Cerebellar nuclear complex (tissue), 1 donor: ENCODE results near the gene PEBP1.
A peak's percentile ranks its signal among the peaks of the same experiment; 100 is the strongest.

Experiments used
- DNase-seq, 2 experiments: peaks; one replicate each; lab custom pipeline; 2025; lab: John Stamatoyannopoulos, UW

Gene PEBP1

GRCh38 chr12:118136559-118137003, 657 bp downstream of the PEBP1 start:
- no peak for DNase-seq

GRCh38 chr12:118137148-118137678, 1.3 kb downstream of the PEBP1 start:
- DNase-seq, result no peak

- DNase-seq, result no peak
Measured at GRCh38 chr12:118140825-118141224, 4.9 kb downstream of the PEBP1 start.

- no peak for DNase-seq
Measured at GRCh38 chr12:118144499-118144898, 8.6 kb downstream of the PEBP1 start.

DNA sequence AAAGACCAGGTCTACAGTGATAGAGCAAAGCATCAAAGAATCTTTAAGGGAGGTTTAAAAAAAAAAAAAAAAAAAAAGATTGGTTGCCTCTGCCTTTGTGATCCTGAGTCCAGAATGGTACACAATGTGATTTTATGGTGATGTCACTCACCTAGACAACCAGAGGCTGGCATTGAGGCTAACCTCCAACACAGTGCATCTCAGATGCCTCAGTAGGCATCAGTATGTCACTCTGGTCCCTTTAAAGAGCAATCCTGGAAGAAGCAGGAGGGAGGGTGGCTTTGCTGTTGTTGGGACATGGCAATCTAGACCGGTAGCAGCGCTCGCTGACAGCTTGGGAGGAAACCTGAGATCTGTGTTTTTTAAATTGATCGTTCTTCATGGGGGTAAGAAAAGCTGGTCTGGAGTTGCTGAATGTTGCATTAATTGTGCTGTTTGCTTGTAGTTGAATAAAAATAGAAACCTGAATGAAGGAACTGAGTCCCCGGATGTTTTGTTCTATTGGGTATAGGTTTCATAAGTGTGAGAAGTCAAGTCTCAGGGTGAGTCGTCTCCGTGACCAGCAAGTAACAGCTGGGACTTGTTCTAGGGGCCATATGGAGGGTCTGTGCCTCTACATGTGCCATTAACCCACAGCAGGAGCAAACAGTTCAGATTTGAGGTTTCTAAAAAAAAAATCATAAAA, 9.3 kb downstream of the PEBP1 start:
- no peak for DNase-seq

DNA sequence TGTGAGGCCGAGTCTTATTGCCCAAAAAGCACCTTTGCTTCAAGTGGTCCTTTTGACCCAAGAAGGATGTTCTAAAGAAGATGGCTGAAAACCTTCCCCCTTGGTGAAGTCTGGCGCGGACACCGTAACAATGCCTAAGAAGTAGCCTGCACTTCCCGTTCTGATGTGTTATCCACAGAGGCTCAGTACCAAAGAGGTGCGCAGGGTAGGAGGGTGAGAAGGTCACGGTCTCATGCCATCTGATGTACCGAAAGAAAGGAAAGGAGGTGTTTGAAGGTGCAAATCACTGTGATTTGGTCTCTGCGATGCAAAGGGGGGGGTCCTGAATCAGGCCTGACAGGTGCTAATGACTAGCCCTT, 9.9 kb downstream of the PEBP1 start:
- no peak for DNase-seq

GRCh38 chr12:118148287-118148686, 12.4 kb downstream of the PEBP1 start:
- DNase-seq, result no peak

- DNase-seq, result no peak
Measured at GRCh38 chr12:118150625-118151024, 14.7 kb downstream of the PEBP1 start.

GRCh38 chr12:118151755-118152154, 15.8 kb downstream of the PEBP1 start:
- no peak for DNase-seq

DNA sequence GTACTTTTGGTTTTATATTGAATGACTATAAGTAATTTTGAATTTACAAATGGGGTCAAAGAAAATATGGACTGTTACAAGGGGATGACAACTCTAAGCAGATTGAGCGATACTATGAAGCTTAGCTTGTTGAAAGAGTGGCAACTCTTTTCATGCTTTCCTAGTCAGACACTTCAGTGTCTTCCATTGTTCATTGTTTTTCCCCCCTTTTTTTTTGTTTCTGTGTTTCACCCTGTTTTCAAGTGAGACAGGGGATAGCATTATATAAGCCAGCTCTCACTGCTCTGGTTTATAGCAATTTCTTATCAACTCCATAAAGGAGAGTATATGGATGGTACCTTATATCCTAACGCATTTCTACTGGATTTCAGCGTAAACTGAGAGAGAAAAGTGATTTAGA, 24.6 kb downstream of the PEBP1 start:
- DNase-seq, result no peak

DNA sequence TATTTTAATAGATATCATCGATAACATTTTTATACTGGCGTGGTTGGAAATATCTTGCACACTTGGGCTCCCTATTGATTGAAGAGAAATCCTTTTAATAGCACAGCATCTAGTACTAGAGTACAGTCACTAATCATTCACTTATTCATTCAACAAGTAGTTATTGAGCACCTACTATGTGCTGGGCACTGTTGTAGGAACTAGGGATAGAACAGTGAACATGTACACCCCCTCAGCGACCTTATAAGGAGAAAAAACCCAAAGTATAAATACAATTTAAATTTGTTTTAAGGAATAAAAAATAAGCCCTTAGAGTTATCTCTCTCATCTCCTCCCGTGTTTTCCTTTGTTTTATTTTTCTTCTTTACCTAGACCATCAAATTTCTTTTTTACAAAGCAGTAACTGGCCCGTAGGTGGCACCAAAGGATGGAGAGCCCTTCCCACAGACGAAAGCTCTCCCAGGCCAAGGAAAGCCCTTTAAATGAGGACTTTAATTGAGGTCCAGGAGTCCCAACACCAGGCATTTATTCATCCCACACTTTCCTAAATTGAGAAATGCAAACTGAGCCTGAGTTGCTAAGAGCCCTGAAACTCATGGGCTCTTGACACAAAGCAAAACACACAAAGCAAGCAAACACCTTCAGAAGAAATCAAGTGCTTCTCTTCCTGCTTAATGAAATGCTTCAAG, 29.0 kb downstream of the PEBP1 start:
- no peak for DNase-seq

- DNase-seq, result no peak
Measured at GRCh38 chr12:118166946-118167345, 31.0 kb downstream of the PEBP1 start.

GRCh38 chr12:118175823-118176447, 40.0 kb downstream of the PEBP1 start:
- DNase-seq, result no peak

GRCh38 chr12:118183155-118183554, 47.2 kb downstream of the PEBP1 start:
- no peak for DNase-seq

DNA sequence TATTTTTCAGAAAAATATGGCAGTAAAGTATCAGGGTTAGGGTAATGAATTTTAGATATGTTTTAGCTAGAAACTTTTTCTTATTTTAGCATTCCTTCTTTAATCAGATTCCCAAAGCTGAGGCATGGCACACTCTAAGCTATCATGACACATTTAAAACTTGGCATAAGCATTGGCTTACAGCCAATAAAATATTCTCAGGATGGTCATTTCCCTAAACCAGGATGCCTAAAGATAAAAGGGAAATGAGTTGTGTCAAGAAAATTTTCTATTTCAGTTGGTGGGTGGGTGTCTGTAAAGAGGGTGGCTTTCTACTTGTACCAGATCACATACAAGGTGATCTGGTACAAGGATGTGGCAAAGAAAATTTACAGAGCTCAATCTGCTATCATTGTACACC, 47.8 kb downstream of the PEBP1 start:
- DNase-seq, result no peak

DNA sequence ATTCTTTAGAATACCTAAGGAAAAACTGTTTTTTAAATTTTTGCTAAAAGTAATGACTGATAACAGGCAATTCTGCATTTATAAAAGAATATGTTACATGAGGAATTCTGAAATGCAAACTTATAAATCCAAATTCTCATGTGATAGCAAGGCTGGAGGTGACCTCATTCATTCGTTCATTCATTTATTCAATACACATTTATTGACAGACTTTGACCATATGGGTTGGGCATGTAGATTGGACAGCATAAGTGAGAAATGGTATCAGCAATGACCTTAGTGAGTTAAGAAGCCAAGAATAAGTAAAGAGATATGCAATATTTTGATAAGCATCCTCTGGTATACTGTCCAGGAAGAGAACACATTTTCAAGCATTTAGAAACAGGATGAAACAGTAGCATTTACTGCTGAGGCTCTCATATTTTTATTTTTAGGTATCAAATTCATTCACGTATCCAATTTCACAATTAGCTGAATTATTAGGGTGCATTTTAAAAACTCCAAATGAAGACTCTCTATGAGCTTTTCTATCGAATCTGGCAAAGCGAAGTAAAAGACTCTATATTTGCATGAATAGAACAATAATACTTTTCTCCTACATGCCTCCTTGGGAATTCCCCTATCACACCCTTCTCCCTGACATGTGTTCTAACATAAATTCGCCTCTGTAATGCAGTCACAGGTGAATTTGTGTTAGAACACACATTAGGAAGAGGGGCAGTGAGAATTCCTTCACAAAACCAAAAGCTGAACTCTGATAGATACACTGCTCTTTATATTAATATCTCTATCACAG, 49.9 kb downstream of the PEBP1 start:
- DNase-seq, result no peak

- DNase-seq, result no peak
Measured at GRCh38 chr12:118187751-118188435, 52.0 kb downstream of the PEBP1 start.

- DNase-seq, result peak in 1 of 2 experiments; percentile 68
Measured at GRCh38 chr12:118188690-118189371, 52.9 kb downstream of the PEBP1 start.

DNA sequence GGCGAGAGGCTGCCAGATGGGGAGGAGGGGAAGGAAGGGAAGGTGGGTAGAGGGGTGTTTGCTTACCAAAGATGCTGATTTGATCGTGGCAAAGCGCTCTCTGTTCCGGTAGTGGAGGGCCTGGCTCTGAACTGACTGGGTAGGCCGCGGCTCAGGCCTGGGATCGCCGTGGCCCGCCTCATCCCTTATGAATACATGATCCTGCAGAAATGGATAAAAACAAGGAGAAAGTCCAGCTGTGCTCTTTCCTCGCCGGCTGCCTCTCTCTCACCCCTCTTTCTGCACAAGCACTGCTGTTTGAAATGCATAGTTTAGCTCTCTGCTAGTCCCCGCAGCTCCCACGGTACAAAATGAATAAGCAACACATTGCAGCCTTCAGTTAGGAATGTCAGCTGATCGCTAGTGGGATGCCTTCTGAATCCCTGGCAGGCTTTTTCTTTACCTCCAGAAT, 53.8 kb downstream of the PEBP1 start:
- no peak for DNase-seq

GRCh38 chr12:118190266-118190665, 54.3 kb downstream of the PEBP1 start:
- peak in 1 of 2 experiments; percentile 65 for DNase-seq

DNA sequence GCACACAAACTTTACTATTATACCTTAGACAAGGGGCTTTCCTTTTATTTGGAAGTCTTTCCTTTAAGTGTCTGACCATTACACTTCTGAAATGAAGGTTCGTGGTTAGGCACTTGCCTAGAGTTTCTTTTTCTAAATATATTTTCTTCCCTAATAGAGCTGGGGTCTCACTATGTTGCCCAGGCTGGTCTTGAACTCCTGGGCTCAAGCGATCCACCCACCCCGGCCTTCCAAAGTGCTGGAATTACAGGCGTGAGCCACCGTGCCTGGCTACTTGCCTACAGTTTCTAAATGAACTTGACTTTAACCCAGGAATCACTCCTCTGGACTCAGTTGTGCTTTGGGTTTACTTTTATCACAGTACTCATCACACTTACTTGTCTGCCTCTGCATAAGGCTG, 57.6 kb downstream of the PEBP1 start:
- DNase-seq, result no peak
